Gastrocnemius medialis (tissue), 4 donors: ENCODE data around the gene CCL25.

ENCODE experiments used
- POLR2A ChIP-seq, 2 donors: fragments of 450-650 bp; IDR thresholded peaks; one replicate each; pipeline ENCODE4 v1.6.1; 2017; ENCODE audit warnings: antibody characterized with exemption in 2 of 2, mild to moderate bottlenecking in 2 of 2, moderate library complexity in 2 of 2
- TF ChIP-seq, protein P1 (sequence below), 5 experiments: fragments of 450-650 bp in 3 of 5; fragments of 200-600 bp in 2 of 5; sonication (generic) in 2 of 5; IDR thresholded peaks in 4 of 5; conservative IDR thresholded peaks in 1 of 5; 1 replicate in 4 of 5; 2 replicates in 1 of 5; pipeline ENCODE4 v1.5.1; 2016 to 2019; ENCODE audit warnings: antibody characterized with exemption in 5 of 5, mild to moderate bottlenecking in 3 of 5, moderate library complexity in 3 of 5

DNA sequence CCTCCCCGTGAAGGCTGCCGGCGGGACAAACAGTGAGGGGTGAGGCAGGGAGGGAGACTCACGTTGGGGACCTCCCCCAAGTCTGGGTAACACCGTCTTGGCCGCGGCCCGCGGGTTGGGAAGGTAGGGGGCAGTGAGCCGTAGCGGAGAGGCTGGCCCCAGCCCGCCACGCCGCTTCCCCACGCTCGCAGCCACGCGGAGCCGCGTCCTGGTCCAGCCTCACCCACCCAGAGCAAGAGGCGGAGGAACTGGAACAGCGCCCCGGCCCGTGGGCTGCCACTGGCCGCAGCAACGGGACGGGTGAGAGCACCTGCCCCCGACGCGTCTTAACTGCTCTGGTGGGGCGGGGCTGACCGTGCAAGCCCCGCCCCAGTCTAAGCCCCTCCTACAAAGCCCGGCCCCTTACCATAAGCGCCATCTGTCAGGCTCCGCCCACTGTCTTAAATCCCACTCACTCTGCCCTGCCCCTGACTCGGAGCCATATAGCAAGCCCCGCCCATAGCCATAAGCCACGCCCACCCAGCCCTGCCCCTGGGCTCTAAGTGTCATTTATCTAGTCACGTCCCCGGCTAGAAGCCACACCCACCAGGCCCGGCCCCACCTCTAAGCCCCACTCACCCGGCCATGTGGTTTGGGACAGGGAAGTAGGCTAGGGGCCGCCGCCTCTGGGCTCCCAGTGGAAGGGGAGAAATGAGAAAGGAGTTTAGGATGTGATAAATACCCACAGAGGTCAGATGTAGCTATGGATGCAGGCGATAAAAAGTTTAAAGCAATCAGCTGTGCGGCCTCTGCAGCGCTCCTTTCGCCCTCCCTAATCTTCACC, 2.1 kb upstream of the CCL25 start:
- TF ChIP-seq, protein P1, sequence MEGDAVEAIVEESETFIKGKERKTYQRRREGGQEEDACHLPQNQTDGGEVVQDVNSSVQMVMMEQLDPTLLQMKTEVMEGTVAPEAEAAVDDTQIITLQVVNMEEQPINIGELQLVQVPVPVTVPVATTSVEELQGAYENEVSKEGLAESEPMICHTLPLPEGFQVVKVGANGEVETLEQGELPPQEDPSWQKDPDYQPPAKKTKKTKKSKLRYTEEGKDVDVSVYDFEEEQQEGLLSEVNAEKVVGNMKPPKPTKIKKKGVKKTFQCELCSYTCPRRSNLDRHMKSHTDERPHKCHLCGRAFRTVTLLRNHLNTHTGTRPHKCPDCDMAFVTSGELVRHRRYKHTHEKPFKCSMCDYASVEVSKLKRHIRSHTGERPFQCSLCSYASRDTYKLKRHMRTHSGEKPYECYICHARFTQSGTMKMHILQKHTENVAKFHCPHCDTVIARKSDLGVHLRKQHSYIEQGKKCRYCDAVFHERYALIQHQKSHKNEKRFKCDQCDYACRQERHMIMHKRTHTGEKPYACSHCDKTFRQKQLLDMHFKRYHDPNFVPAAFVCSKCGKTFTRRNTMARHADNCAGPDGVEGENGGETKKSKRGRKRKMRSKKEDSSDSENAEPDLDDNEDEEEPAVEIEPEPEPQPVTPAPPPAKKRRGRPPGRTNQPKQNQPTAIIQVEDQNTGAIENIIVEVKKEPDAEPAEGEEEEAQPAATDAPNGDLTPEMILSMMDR (IDR thresholded peaks at IDR 0.05 in 4 of 5, conservative IDR thresholded peaks at IDR 0.05 in 1 of 5): no peak
- no peak for TF ChIP-seq POLR2A (IDR thresholded peaks at IDR 0.05)
